Heart left ventricle (tissue), 16 donors: ENCODE results near the gene PCYT1A. TPM values are rescaled to one million over a fixed set of nuclear protein-coding genes. Genes with fewer than 3 reads are reported as not detected.

Experiments used
- ATAC-seq, 4 donors: fragments of 200-7000 bp; cut with Tn5 transposase; one replicate each; pipeline ENCODE4 v1.9.1; 2020 to 2022; ENCODE audit warnings: moderate library complexity in 4 of 4, mild to moderate bottlenecking in 3 of 4, moderate number of reproducible peaks in 1 of 4
- DNase-seq, 5 donors: peaks; one replicate each; pipeline ENCODE4 v3.0.0-alpha.2; 2020
- H3K27ac ChIP-seq, 12 donors: fragments of 200-600 bp; sonication (generic) in 4 of 12; one replicate each; pipeline versions ENCODE4 v1.5.0 to v1.8.0; 2016 to 2022; ENCODE audit warnings: mild to moderate bottlenecking in 2 of 12
- H3K27me3 ChIP-seq, 9 donors: fragments of 200-600 bp; sonication (generic) in 2 of 9; one replicate each; pipeline versions ENCODE4 v1.5.1 to v1.8.0; 2016 to 2022; ENCODE audit warnings: mild to moderate bottlenecking in 3 of 9
- H3K36me3 ChIP-seq, 9 donors: fragments of 200-600 bp; sonication (generic) in 2 of 9; one replicate each; pipeline versions ENCODE4 v1.5.0 to v1.8.0; 2018 to 2022; ENCODE audit warnings: mild to moderate bottlenecking in 2 of 9
- H3K4me1 ChIP-seq, 12 donors: fragments of 200-600 bp; sonication (generic) in 4 of 12; one replicate each; pipeline versions ENCODE4 v1.5.0 to v1.8.0; 2016 to 2022; ENCODE audit warnings: mild to moderate bottlenecking in 3 of 12
- H3K4me3 ChIP-seq, 12 donors: fragments of 200-600 bp; sonication (generic) in 4 of 12; one replicate each; pipeline versions ENCODE4 v1.5.0 to v1.8.0; 2017 to 2022; ENCODE audit warnings: mild to moderate bottlenecking in 9 of 12, moderate library complexity in 4 of 12
- H3K9me3 ChIP-seq, 12 donors: fragments of 200-600 bp; sonication (generic) in 4 of 12; one replicate each; pipeline versions ENCODE4 v1.5.0 to v1.8.0; 2016 to 2022; ENCODE audit warnings: mild to moderate bottlenecking in 1 of 12
- POLR2A ChIP-seq, 2 donors: fragments of 450-650 bp; IDR thresholded peaks; one replicate each; pipeline ENCODE4 v1.6.1; 2017; ENCODE audit warnings: antibody characterized with exemption in 2 of 2, mild to moderate bottlenecking in 2 of 2, moderate library complexity in 2 of 2
- WGBS, 4 donors: extraction: QIAGEN DNeasy Blood & Tissue Kit in 2 of 4; methylation state at CpG; one replicate each; pipeline versions ENCODE4 v1.1.5 to v1.1.7; 2013 to 2018; 5-methylcytosine and 5-hydroxymethylcytosine counted together
- intact Hi-C, 10 donors: fragments of 100-400 bp; cut with DNase I; formaldehyde crosslinking; loops; one replicate each; pipeline versions ENCODE4 v1.11.1 to v1.14.2; 2022
- polyA plus RNA-seq, 2 donors: library from polyadenylated mRNA; stranded (reverse); fragments of 200-250 nt; gene quantifications; one replicate each; pipeline ENCODE4 v1.2.3, GENCODE V29; 2013
- total RNA-seq, 9 donors: library from RNA; depleted of rRNA in 2 of 9; stranded (reverse); fragments of >200 nt in 2 of 9; fragmentation: NEBNext Ultra II Directional in 3 of 9; extraction: Animal tissue kit (Norgen Biotek cat#: 25700) in 3 of 9; gene quantifications; one replicate each; pipeline versions ENCODE4 v1.1.0 to v1.2.4, GENCODE V29; 2016 to 2023
- TF ChIP-seq, protein P1 (sequence below), 12 donors: fragments of 200-600 bp; sonication (generic) in 4 of 12; IDR thresholded peaks; one replicate each; pipeline versions ENCODE4 v1.5.0 to v1.8.0; 2018 to 2022; ENCODE audit warnings: antibody characterized with exemption in 12 of 12, mild to moderate bottlenecking in 5 of 12
- donor health status: ischemic (EF 13 %, LVEDD 7.1; RV severe dilation, severe dysfunction).
- donor health status: healthy with polysubstance abuse.
- donor health status: DM: no; HTN: yes; CAD: no.
- donor health status: DM: no; HTN: no; CAD: no.
- donor health status: ischemic (EF 25% LVEDD 6.9; RV normal size, moderate dysfunction).
- donor health status: ischemic (EF 25% LVEDD 5.7; RV mildly dilated, moderate dysfunction).
- donor health status: healthy.
- donor health status: DM: yes; HTN: yes; CAD: no.
- donor health status: ischemic (EF 35%, LVEDD 5.7; RV mildly dilated, moderate dysfunction).
- donor health status: nonischemic (EF 11% LVEDD 7.7; RV severe dilation, severe dysfunction).
- donor health status: DM: yes; HTN: yes; CAD: no.
- donor health status: PGD.
- donor health status: ischemic (EF 29% LVEDD 5.4; RV normal size, mild dysfunction).
- donor health status: nonischemic (EF 23%, LVEDD 6.1; RV moderate dilation, normal function).

The PCYT1A gene
- total and polyA plus RNA-seq, 11 donors = 29.4 to 149 (median 105) TPM

DNA sequence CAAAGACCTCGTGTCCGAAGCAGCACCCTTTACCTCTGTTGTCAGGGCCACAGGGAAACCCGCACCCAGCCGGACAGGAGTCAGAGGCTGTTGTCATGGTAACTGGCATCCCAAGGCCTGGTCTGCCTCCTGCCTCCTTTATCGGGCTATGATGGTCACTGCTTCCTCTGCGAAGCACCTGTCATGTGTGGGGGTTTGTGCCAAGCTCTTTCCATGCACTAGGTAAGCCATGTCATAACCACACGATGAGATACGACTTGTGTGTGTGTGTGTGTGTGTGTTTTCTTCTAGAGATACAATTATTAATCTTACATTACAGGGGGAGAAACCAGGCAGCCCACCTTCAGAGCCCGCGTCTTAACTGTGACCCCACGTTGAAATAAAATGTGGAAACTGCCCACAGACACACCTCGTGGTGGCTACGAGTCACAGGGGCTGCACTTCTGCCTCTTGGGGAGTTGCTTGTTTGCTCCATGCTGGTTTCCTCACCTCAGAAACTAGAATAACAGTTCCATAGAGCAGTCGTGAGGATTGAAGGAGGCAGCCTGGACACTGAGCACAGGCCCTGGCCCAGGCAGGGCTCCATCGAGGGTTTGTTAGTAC, 94.3 kb downstream of the PCYT1A start:
- H3K36me3 ChIP-seq = no peaks in the 10 kb centered on the region
- TF ChIP-seq, protein P1, sequence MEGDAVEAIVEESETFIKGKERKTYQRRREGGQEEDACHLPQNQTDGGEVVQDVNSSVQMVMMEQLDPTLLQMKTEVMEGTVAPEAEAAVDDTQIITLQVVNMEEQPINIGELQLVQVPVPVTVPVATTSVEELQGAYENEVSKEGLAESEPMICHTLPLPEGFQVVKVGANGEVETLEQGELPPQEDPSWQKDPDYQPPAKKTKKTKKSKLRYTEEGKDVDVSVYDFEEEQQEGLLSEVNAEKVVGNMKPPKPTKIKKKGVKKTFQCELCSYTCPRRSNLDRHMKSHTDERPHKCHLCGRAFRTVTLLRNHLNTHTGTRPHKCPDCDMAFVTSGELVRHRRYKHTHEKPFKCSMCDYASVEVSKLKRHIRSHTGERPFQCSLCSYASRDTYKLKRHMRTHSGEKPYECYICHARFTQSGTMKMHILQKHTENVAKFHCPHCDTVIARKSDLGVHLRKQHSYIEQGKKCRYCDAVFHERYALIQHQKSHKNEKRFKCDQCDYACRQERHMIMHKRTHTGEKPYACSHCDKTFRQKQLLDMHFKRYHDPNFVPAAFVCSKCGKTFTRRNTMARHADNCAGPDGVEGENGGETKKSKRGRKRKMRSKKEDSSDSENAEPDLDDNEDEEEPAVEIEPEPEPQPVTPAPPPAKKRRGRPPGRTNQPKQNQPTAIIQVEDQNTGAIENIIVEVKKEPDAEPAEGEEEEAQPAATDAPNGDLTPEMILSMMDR (IDR thresholded peaks at IDR 0.05) = no peak
- TF ChIP-seq POLR2A (IDR thresholded peaks at IDR 0.05) = no peak
- ATAC-seq = no peak
- WGBS, 4 donors = 63 to 66% (median 65%) methylated on average over 14 to 15 of the region's 15 CpGs
- intact Hi-C loops = loop anchor here in 2 of 10 donors (5.0 to 10.0 kb wide), 2 partner anchors 168 to 171 kb away; no protein-coding TSS in a partner anchor
- H3K4me1 ChIP-seq = peaks cover 0 to 37% (median 12%) of the 10 kb centered on the region in 12 donors
- no peaks in the 10 kb centered on the region for H3K27me3 ChIP-seq
- no peaks in the 10 kb centered on the region for H3K9me3 ChIP-seq
- H3K4me3 ChIP-seq = no peak overlapping the region
- peak overlapping the region; percentile 5 to 93 (median 72) for H3K27ac ChIP-seq
- peak in 1 of 5 donors; percentile 51 for DNase-seq

DNA sequence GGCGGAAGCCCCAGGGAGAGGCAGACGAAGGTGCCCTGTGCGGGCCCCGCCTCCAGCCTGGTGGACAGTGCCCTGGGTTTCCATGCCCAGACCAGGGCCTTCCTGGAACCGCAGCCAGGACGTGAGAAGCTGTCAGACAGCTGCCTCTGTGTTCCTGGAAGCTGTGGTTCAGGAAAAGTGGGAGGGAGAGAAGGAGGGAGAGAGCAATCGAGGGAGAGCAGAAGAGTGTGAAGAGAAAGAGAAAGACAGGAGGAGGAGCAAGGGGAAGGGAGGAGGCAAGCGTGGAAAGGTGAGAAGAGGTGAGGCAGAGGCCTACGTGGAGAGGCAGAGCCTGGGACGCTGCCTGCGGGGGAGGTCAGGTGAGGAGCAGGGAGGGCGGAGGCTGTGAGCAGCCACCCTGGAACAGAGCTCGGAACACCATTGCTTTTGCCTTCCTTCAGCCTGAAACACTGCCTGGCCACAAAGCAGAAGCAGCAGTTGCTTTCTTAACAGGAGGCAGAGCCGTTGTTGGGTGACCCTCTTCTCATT, 94.9 kb downstream of the PCYT1A start:
- peaks cover 0 to 37% (median 12%) of the 10 kb centered on the region in 12 donors for H3K4me1 ChIP-seq
- DNase-seq (peak in 2 of 5 donors; percentile 63 to 75), ATAC-seq (peak in 3 of 4 donors; percentile 15 to 41 (median 25))
- H3K4me3 ChIP-seq = no peak overlapping the region
- no peaks in the 10 kb centered on the region for H3K36me3 ChIP-seq
- H3K27ac ChIP-seq = peak overlapping the region in 10 of 12 donors; percentile 24 to 93 (median 77)
- intact Hi-C loops = loop anchor here in 2 of 10 donors (5.0 to 10.0 kb wide), 2 partner anchors 168 to 170 kb away; no protein-coding TSS in a partner anchor
- H3K9me3 ChIP-seq = no peaks in the 10 kb centered on the region
- no peaks in the 10 kb centered on the region for H3K27me3 ChIP-seq
- no peak for TF ChIP-seq POLR2A (IDR thresholded peaks at IDR 0.05)
- TF ChIP-seq, protein P1 (IDR thresholded peaks at IDR 0.05) = no peak
- 51 to 61% (median 53%) methylated on average over 14 of the region's 14 CpGs for WGBS, 4 donors

DNA sequence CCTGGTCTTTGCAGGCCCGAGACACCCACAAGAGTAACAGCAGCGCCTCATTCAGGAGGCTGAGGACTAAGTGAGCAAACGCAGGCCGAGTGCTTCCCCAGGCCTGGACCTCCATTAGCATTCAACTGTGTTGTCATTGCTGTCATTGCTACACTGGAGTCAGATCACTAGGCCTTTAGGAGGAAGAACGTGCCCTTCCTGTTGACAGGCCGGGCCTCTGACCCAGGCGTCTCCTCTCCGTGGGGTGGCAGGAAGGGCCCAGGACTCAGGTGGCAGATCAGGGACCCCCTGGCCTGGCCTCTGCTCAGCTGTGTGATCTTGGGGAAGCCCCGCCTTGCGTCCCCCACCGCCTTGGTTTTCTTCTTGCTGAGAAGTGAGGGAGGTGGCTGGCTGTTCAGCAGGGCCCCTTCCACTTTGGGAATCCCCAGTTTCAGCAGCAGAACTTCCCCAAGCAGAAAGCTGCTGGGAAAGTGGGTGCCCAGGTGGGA, 95.4 kb downstream of the PCYT1A start:
- WGBS, 4 donors = 69 to 85% (median 75%) methylated on average over 7 to 11 of the region's 11 CpGs
- ATAC-seq (no peak), DNase-seq (peak in 1 of 5 donors; percentile 62)
- no peaks in the 10 kb centered on the region for H3K36me3 ChIP-seq
- H3K9me3 ChIP-seq = no peaks in the 10 kb centered on the region
- peak overlapping the region in 10 of 12 donors; percentile 24 to 93 (median 77) for H3K27ac ChIP-seq
- TF ChIP-seq, protein P1 (IDR thresholded peaks at IDR 0.05) = no peak
- TF ChIP-seq POLR2A (IDR thresholded peaks at IDR 0.05) = no peak
- peaks cover 0 to 41% (median 12%) of the 10 kb centered on the region in 12 donors for H3K4me1 ChIP-seq
- intact Hi-C loops = loop anchor here in 2 of 10 donors (5.0 to 10.0 kb wide), 2 partner anchors 167 to 170 kb away; no protein-coding TSS in a partner anchor
- H3K27me3 ChIP-seq = no peaks in the 10 kb centered on the region
- no peak overlapping the region for H3K4me3 ChIP-seq
